ELF-1 (cell line): ENCODE results near the gene LRRC2.
A peak's percentile ranks its signal among the peaks of the same experiment; 100 is the strongest.
"Not testable (repeated sequence)": the region's sequence is repeated elsewhere in the genome, so short reads cannot be mapped to it uniquely, and the experiment has no call there.

ENCODE experiments used
- DNase-seq: peaks from one replicate; pipeline ENCODE4 v3.0.0-alpha.2; 2016; ENCODE audit warnings: low read depth, low spot score

Gene LRRC2

GRCh38 chr3:46500656-46501635 is 65.2 kb downstream of the LRRC2 start:
- DNase-seq: no peak

GRCh38 chr3:46498916-46499519 is 67.1 kb downstream of the LRRC2 start:
- DNase-seq: no peak

GRCh38 chr3:46497556-46498265 is 68.4 kb downstream of the LRRC2 start, which contains the start of gene RTP3:
Gene RTP3, plus strand, starts transcription at chr3:46497976. Its CDS starts 87 bp downstream, at chr3:46498063.
- DNase-seq: no peak

- peak; percentile 31 for DNase-seq
Measured at GRCh38 chr3:46496746-46497555, 69.2 kb downstream of the LRRC2 start.

- DNase-seq: peak; percentile 83
Measured at GRCh38 chr3:46495901-46496456, 70.1 kb downstream of the LRRC2 start.

GRCh38 chr3:46494491-46494890 is 71.6 kb downstream of the LRRC2 start:
- not testable (repeated sequence) for DNase-seq

GRCh38 chr3:46492890-46493547 is 73.1 kb downstream of the LRRC2 start:
- no peak for DNase-seq

- DNase-seq: no peak
Measured at GRCh38 chr3:46491089-46492070, 74.7 kb downstream of the LRRC2 start.

GRCh38 chr3:46490338-46491084 is 75.6 kb downstream of the LRRC2 start:
- no peak for DNase-seq

- no peak for DNase-seq
Measured at GRCh38 chr3:46489875-46490274, 76.2 kb downstream of the LRRC2 start.

GRCh38 chr3:46489381-46489780 is 76.7 kb downstream of the LRRC2 start:
- no peak for DNase-seq

- peak; percentile 98 for DNase-seq
Measured at GRCh38 chr3:46488735-46489361, 77.3 kb downstream of the LRRC2 start.

- DNase-seq: no peak
Measured at GRCh38 chr3:46485779-46486175, 80.3 kb downstream of the LRRC2 start.

- DNase-seq: peak; percentile 61
Measured at GRCh38 chr3:46484911-46485778, 81.0 kb downstream of the LRRC2 start.

- no peak for DNase-seq
Measured at GRCh38 chr3:46484388-46484787, 81.7 kb downstream of the LRRC2 start.

- no peak for DNase-seq
Measured at GRCh38 chr3:46483825-46484224, 82.3 kb downstream of the LRRC2 start.
